NCI-H1694 (cell line): Measurements from ENCODE around the gene ZBP1.

Source experiments
- DNase-seq: peaks from one replicate; lab custom pipeline; 2025; lab: John Stamatoyannopoulos, UW

Gene ZBP1

GRCh38 chr20:57620274-57620990 is at the start of gene ZBP1:
ZBP1 (minus strand) TSS chr20:57620426; CDS start chr20:57620295, 131 bp downstream.
- no peak for DNase-seq

- DNase-seq = no peak
Observed at GRCh38 chr20:57669632-57670031, 49.4 kb upstream of the ZBP1 start.

GRCh38 chr20:57667924-57668782 is 47.9 kb upstream of the ZBP1 start:
- DNase-seq = no peak

- no peak for DNase-seq
Observed at GRCh38 chr20:57667388-57667787, 47.2 kb upstream of the ZBP1 start.

- no peak for DNase-seq
Observed at GRCh38 chr20:57666834-57667157, 46.6 kb upstream of the ZBP1 start.

GRCh38 chr20:57666106-57666833 is 46.0 kb upstream of the ZBP1 start:
- no peak for DNase-seq

GRCh38 chr20:57665589-57665971 is 45.4 kb upstream of the ZBP1 start:
- DNase-seq = no peak

- DNase-seq = no peak
Observed at GRCh38 chr20:57664924-57665588, 44.8 kb upstream of the ZBP1 start.

- DNase-seq = no peak
Observed at GRCh38 chr20:57664476-57664875, 44.2 kb upstream of the ZBP1 start.

- DNase-seq = no peak
Observed at GRCh38 chr20:57663681-57664451, 43.6 kb upstream of the ZBP1 start.

- no peak for DNase-seq
Observed at GRCh38 chr20:57663241-57663640, 43.0 kb upstream of the ZBP1 start.

- no peak for DNase-seq
Observed at GRCh38 chr20:57662456-57663240, 42.4 kb upstream of the ZBP1 start.

GRCh38 chr20:57661746-57662455 is 41.7 kb upstream of the ZBP1 start:
- DNase-seq = no peak

- no peak for DNase-seq
Observed at GRCh38 chr20:57660922-57661745, 40.9 kb upstream of the ZBP1 start.

GRCh38 chr20:57660181-57660921 is 40.1 kb upstream of the ZBP1 start:
- no peak for DNase-seq

GRCh38 chr20:57659517-57660180 is 39.4 kb upstream of the ZBP1 start:
- no peak for DNase-seq

- DNase-seq = no peak
Observed at GRCh38 chr20:57658833-57659516, 38.7 kb upstream of the ZBP1 start.
